ENCODE data around the gene SERPINE2.
A peak's percentile ranks its signal among the peaks of the same experiment; 100 is the strongest.

Gene SERPINE2

GRCh38 chr2:223978451-223978850, 60.6 kb downstream of the SERPINE2 start:
- DNase-seq (ENCODE audit: low read depth in 2 of 2, low spot score in 1 of 2): no peak

GRCh38 chr2:223976635-223977226, 62.4 kb downstream of the SERPINE2 start:
- DNase-seq (ENCODE audit: low read depth in 2 of 2, low spot score in 1 of 2): no peak

- no peak for DNase-seq (ENCODE audit: low read depth in 2 of 2, low spot score in 1 of 2)
These were observed 65.5 kb downstream of the SERPINE2 start for GRCh38 chr2:223973606-223974005.

GRCh38 chr2:223972656-223973102, 66.4 kb downstream of the SERPINE2 start:
- no peak for DNase-seq (ENCODE audit: low read depth in 2 of 2, low spot score in 1 of 2)

- no peak for DNase-seq (ENCODE audit: low read depth in 2 of 2, low spot score in 1 of 2)
These were observed 67.4 kb downstream of the SERPINE2 start for GRCh38 chr2:223971731-223972130.

GRCh38 chr2:223970343-223971128, 68.5 kb downstream of the SERPINE2 start:
- peak in 1 of 2 donors; percentile 29 for DNase-seq (ENCODE audit: low read depth in 2 of 2, low spot score in 1 of 2)

- DNase-seq (ENCODE audit: low read depth in 2 of 2, low spot score in 1 of 2): no peak
These were observed 69.2 kb downstream of the SERPINE2 start for GRCh38 chr2:223969856-223970255.

GRCh38 chr2:223969315-223969714, 69.8 kb downstream of the SERPINE2 start:
- DNase-seq (ENCODE audit: low read depth in 2 of 2, low spot score in 1 of 2): no peak

GRCh38 chr2:223967981-223968380, 71.1 kb downstream of the SERPINE2 start:
- no peak for DNase-seq (ENCODE audit: low read depth in 2 of 2, low spot score in 1 of 2)

GRCh38 chr2:223959688-223960087, 79.4 kb downstream of the SERPINE2 start:
- DNase-seq (ENCODE audit: low read depth in 2 of 2, low spot score in 1 of 2): no peak

- DNase-seq (ENCODE audit: low read depth in 2 of 2, low spot score in 1 of 2): peak; percentile 90 to 98
These were observed 81.8 kb downstream of the SERPINE2 start, which contains the start of gene MRPL44 for GRCh38 chr2:223957092-223957851. Gene MRPL44, plus strand, starts transcription at chr2:223957463. Its CDS starts 10 bp downstream, at chr2:223957473.

GRCh38 chr2:223956300-223956699, 82.8 kb downstream of the SERPINE2 start:
- DNase-seq (ENCODE audit: low read depth in 2 of 2, low spot score in 1 of 2): no peak

GRCh38 chr2:223954401-223954800, 84.7 kb downstream of the SERPINE2 start:
- no peak for DNase-seq (ENCODE audit: low read depth in 2 of 2, low spot score in 1 of 2)

GRCh38 chr2:223952280-223952968, 86.7 kb downstream of the SERPINE2 start:
- DNase-seq (ENCODE audit: low read depth in 2 of 2, low spot score in 1 of 2): no peak

GRCh38 chr2:223950448-223951347, 88.4 kb downstream of the SERPINE2 start:
- DNase-seq (ENCODE audit: low read depth in 2 of 2, low spot score in 1 of 2): no peak

GRCh38 chr2:223949241-223949840, 89.7 kb downstream of the SERPINE2 start:
- no peak for DNase-seq (ENCODE audit: low read depth in 2 of 2, low spot score in 1 of 2)

- no peak for DNase-seq (ENCODE audit: low read depth in 2 of 2, low spot score in 1 of 2)
These were observed 91.3 kb downstream of the SERPINE2 start for GRCh38 chr2:223947711-223948205.

GRCh38 chr2:223945755-223946154, 93.3 kb downstream of the SERPINE2 start:
- no peak for DNase-seq (ENCODE audit: low read depth in 2 of 2, low spot score in 1 of 2)

GRCh38 chr2:223944703-223945531, 94.2 kb downstream of the SERPINE2 start, which contains the start of gene WDFY1:
Gene WDFY1, minus strand, starts transcription at chr2:223945335. Its CDS starts 51 bp downstream, at chr2:223945284.
- DNase-seq (ENCODE audit: low read depth in 2 of 2, low spot score in 1 of 2): peak; percentile 49 to 63

Measured in stimulated activated CD8-positive, alpha-beta memory T cell treated with anti-CD3 and anti-CD28 coated beads, Interleukin-4, amount 100 ng/mL, for 4 hours (primary cell).